Hindlimb muscle (tissue), 1 donor: Measurements from ENCODE around the gene HSPA1L. TPM values are rescaled to one million over a fixed set of nuclear protein-coding genes. Genes with fewer than 3 reads are reported as not detected.
A peak's percentile ranks its signal among the peaks of the same experiment; 100 is the strongest.
"Not testable (repeated sequence)": the region's sequence is repeated elsewhere in the genome, so short reads cannot be mapped to it uniquely, and the experiment has no call there.

ENCODE experiments used
- DNase-seq: peaks from one replicate; pipeline ENCODE4 v3.0.0-alpha.2; 2013
- polyA plus RNA-seq: library from polyadenylated mRNA; unstranded; fragments of 120-200 nt; gene quantifications from one replicate; pipeline ENCODE4 v1.2.1, GENCODE V29; 2013; ENCODE audit not compliant: insufficient read length

HSPA1L gene
- polyA plus RNA-seq: 3.7 TPM

- DNase-seq: peak; percentile 97
Observed at GRCh38 chr6:31815025-31815838, at the start of gene HSPA1L, which contains the start of gene HSPA1A. Gene HSPA1L (minus strand): TSS chr6:31815283. CDS start chr6:31811972, 3,311 bp downstream. Gene HSPA1A (plus strand): TSS chr6:31815543. CDS start chr6:31815757, 214 bp downstream.

- DNase-seq: no peak
Observed at GRCh38 chr6:31864818-31865204, 49.7 kb upstream of the HSPA1L start.

- not testable (repeated sequence) for DNase-seq
Observed at GRCh38 chr6:31864123-31864562, 49.1 kb upstream of the HSPA1L start.

- peak; percentile 100 for DNase-seq
Observed at GRCh38 chr6:31862344-31863235, 47.5 kb upstream of the HSPA1L start, which contains the start of gene NEU1. Gene NEU1 (minus strand): TSS chr6:31862821. CDS start chr6:31862776, 45 bp downstream.

GRCh38 chr6:31861919-31862343 lies 46.8 kb upstream of the HSPA1L start:
- DNase-seq: no peak

- DNase-seq: no peak
Observed at GRCh38 chr6:31861150-31861549, 46.1 kb upstream of the HSPA1L start.

- no peak for DNase-seq
Observed at GRCh38 chr6:31860349-31860748, 45.3 kb upstream of the HSPA1L start.

- no peak for DNase-seq
Observed at GRCh38 chr6:31859923-31860322, 44.8 kb upstream of the HSPA1L start.

GRCh38 chr6:31858707-31859106 lies 43.6 kb upstream of the HSPA1L start:
- DNase-seq: no peak

GRCh38 chr6:31857774-31858173 lies 42.7 kb upstream of the HSPA1L start:
- DNase-seq: not testable (repeated sequence)

GRCh38 chr6:31851980-31852718 lies 37.1 kb upstream of the HSPA1L start:
- not testable (repeated sequence) for DNase-seq

- DNase-seq: no peak
Observed at GRCh38 chr6:31851485-31851832, 36.4 kb upstream of the HSPA1L start.

- no peak for DNase-seq
Observed at GRCh38 chr6:31850765-31851484, 35.8 kb upstream of the HSPA1L start.

GRCh38 chr6:31847276-31847978 lies 32.3 kb upstream of the HSPA1L start:
- DNase-seq: no peak

GRCh38 chr6:31844507-31844906 lies 29.4 kb upstream of the HSPA1L start:
- DNase-seq: no peak

- DNase-seq: no peak
Observed at GRCh38 chr6:31842053-31842452, 27.0 kb upstream of the HSPA1L start.

- not testable (repeated sequence) for DNase-seq
Observed at GRCh38 chr6:31839779-31840126, 24.7 kb upstream of the HSPA1L start.

- DNase-seq: no peak
Observed at GRCh38 chr6:31838968-31839367, 23.9 kb upstream of the HSPA1L start.

- DNase-seq: not testable (repeated sequence)
Observed at GRCh38 chr6:31838114-31838553, 23.1 kb upstream of the HSPA1L start.

- no peak for DNase-seq
Observed at GRCh38 chr6:31837369-31838113, 22.5 kb upstream of the HSPA1L start.
